Body of pancreas (tissue), 4 donors: ENCODE data around the gene PRRC2B. TPM values are rescaled to one million over a fixed set of nuclear protein-coding genes. Genes with fewer than 3 reads are reported as not detected.

ENCODE experiments used
- ATAC-seq: fragments of 150-250 bp; one replicate; pipeline ENCODE4 v1.9.1; 2016
- DNase-seq, 4 donors: peaks; one replicate each; pipeline ENCODE4 v3.0.0-alpha.2; 2019
- H3K27ac ChIP-seq, 4 donors: fragments of 200-600 bp; sonication (generic); 1 replicate in 3 of 4; 2 replicates in 1 of 4; pipeline versions ENCODE4 v1.5.1 to v1.6.1; 2016 to 2019; ENCODE audit warnings: mild to moderate bottlenecking in 1 of 4, mixed read lengths in 1 of 4, moderate library complexity in 1 of 4
- H3K27me3 ChIP-seq, 2 donors: fragments of 200-600 bp; sonication (generic); one replicate each; pipeline ENCODE4 v1.6.0; 2016; ENCODE audit warnings: mild to moderate bottlenecking in 1 of 2
- H3K36me3 ChIP-seq, 2 donors: fragments of 200-600 bp; sonication (generic); replicated peaks in 1 of 2; 2 replicates each; pipeline ENCODE4 v1.5.1; 2016; ENCODE audit warnings: low read depth in 2 of 2; ENCODE audit not compliant: insufficient read depth in 1 of 2
- H3K4me1 ChIP-seq: fragments of 200-600 bp; sonication (generic); one replicate; pipeline ENCODE4 v1.6.0; 2016
- H3K4me3 ChIP-seq, 2 donors: fragments of 200-600 bp; sonication (generic); 1 replicate in 1 of 2; 2 replicates in 1 of 2; pipeline ENCODE4 v1.5.1; 2016 to 2019
- H3K9me3 ChIP-seq, 3 donors: fragments of 200-600 bp; sonication (generic); 1 replicate in 2 of 3; 2 replicates in 1 of 3; pipeline ENCODE4 v1.5.1; 2016
- CTCF ChIP-seq, 7 experiments: fragments of 450-650 bp in 4 of 7; fragments of 200-600 bp in 3 of 7; sonication (generic) in 3 of 7; IDR thresholded peaks; one replicate each; pipeline ENCODE4 v1.5.1; 2016 to 2019; ENCODE audit warnings: antibody characterized with exemption in 7 of 7
- POLR2A ChIP-seq, 3 donors: fragments of 450-650 bp; IDR thresholded peaks; one replicate each; pipeline ENCODE4 v1.6.1; 2016; ENCODE audit warnings: antibody characterized with exemption in 3 of 3, mild to moderate bottlenecking in 2 of 3
- WGBS, 2 donors: methylation state at CpG; one replicate each; pipeline ENCODE4 v1.1.5; 2017; 5-methylcytosine and 5-hydroxymethylcytosine counted together
- intact Hi-C: fragments of 100-400 bp; cut with DNase I; formaldehyde crosslinking; loops from one replicate; pipeline ENCODE4 v1.15.1; 2023
- total RNA-seq, 2 donors: library from RNA; depleted of rRNA; stranded (reverse); fragments of >200 nt; gene quantifications; one replicate each; pipeline ENCODE4 v1.1.0, GENCODE V29; 2016

The PRRC2B gene
- total RNA-seq, 2 donors from 2014 or later: 78.3 to 177 TPM

- H3K27ac ChIP-seq: no peak overlapping the region
- intact Hi-C loops: no loop called here
- no peak overlapping the region for H3K4me3 ChIP-seq
- no peaks in the 10 kb centered on the region for H3K9me3 ChIP-seq
- ATAC-seq (no peak), DNase-seq (no peak)
- WGBS, 2 donors: 91% methylated on average over 15 to 26 of the region's 29 CpGs
- TF ChIP-seq CTCF (IDR thresholded peaks at IDR 0.05): no peak
- TF ChIP-seq POLR2A (IDR thresholded peaks at IDR 0.05): no peak
- no peaks in the 10 kb centered on the region for H3K27me3 ChIP-seq
- peaks cover 0 to 30% of the 10 kb centered on the region in 2 donors for H3K36me3 ChIP-seq
- no peaks in the 10 kb centered on the region for H3K4me1 ChIP-seq
Measured at GRCh38 chr9:131522257-131523085, 128.6 kb downstream of the PRRC2B start.

GRCh38 chr9:131523086-131523388, 129.2 kb downstream of the PRRC2B start:
- H3K36me3 ChIP-seq: peaks cover 0 to 30% of the 10 kb centered on the region in 2 donors
- H3K4me1 ChIP-seq: no peaks in the 10 kb centered on the region
- intact Hi-C loops: no loop called here
- DNase-seq (no peak), ATAC-seq (no peak)
- H3K4me3 ChIP-seq: no peak overlapping the region
- H3K27ac ChIP-seq: no peak overlapping the region
- no peak for TF ChIP-seq POLR2A (IDR thresholded peaks at IDR 0.05)
- TF ChIP-seq CTCF (IDR thresholded peaks at IDR 0.05): no peak
- H3K27me3 ChIP-seq: no peaks in the 10 kb centered on the region
- H3K9me3 ChIP-seq: no peaks in the 10 kb centered on the region
- WGBS, 2 donors: 91 to 92% methylated on average over 8 to 9 of the region's 9 CpGs

GRCh38 chr9:131523451-131524435, 129.9 kb downstream of the PRRC2B start:
- TF ChIP-seq CTCF (IDR thresholded peaks at IDR 0.05) (no peak), POLR2A (IDR thresholded peaks at IDR 0.05) (no peak)
- no peaks in the 10 kb centered on the region for H3K9me3 ChIP-seq
- H3K4me3 ChIP-seq: no peak overlapping the region
- H3K27ac ChIP-seq: no peak overlapping the region
- no peaks in the 10 kb centered on the region for H3K27me3 ChIP-seq
- intact Hi-C loops: no loop called here
- ATAC-seq (no peak), DNase-seq (no peak)
- WGBS, 2 donors: 78 to 82% methylated on average over 12 to 28 of the region's 29 CpGs
- H3K4me1 ChIP-seq: no peaks in the 10 kb centered on the region
- peaks cover 0 to 27% of the 10 kb centered on the region in 2 donors for H3K36me3 ChIP-seq

- peaks cover 0 to 16% of the 10 kb centered on the region in 2 donors for H3K36me3 ChIP-seq
- H3K4me3 ChIP-seq: no peak overlapping the region
Measured at GRCh38 chr9:131524665-131525315, 130.9 kb downstream of the PRRC2B start.

More at GRCh38 chr9:131524665-131525315, 130.9 kb downstream of the PRRC2B start:
- DNase-seq (no peak), ATAC-seq (no peak)
- H3K27ac ChIP-seq: no peak overlapping the region
- H3K27me3 ChIP-seq: no peaks in the 10 kb centered on the region
- intact Hi-C loops: no loop called here
- no peaks in the 10 kb centered on the region for H3K9me3 ChIP-seq
- TF ChIP-seq CTCF (IDR thresholded peaks at IDR 0.05) (no peak), POLR2A (IDR thresholded peaks at IDR 0.05) (no peak)
- WGBS, 2 donors: 87 to 93% methylated on average over 14 to 22 of the region's 23 CpGs
- peaks cover 4% of the 10 kb centered on the region for H3K4me1 ChIP-seq
